ENCODE data around the gene PRSS1. TPM values are rescaled to one million over a fixed set of nuclear protein-coding genes. Genes with fewer than 3 reads are reported as not detected.
A peak's percentile ranks its signal among the peaks of the same experiment; 100 is the strongest.

PRSS1 gene
- total and polyA plus RNA-seq, 2 donors (not counting 3 experiments of a cell fraction or from before 2014, with no cell fraction given) = not detected

GRCh38 chr7:142797391-142798377 is 48.4 kb downstream of the PRSS1 start:
- H3K9me1 ChIP-seq (replicated peaks; ENCODE audit: control insufficient read depth, extremely low read depth, insufficient read depth, low read length) = no peaks in the 10 kb centered on the region
- H3K9ac ChIP-seq (replicated peaks; ENCODE audit: extremely low read depth, insufficient read depth, low read length) = peak overlapping the region; percentile 76
- H2AFZ ChIP-seq (ENCODE audit: low read depth, low read length) = peak overlapping the region; percentile 45
- intact Hi-C loops (cut with micrococcal nuclease) = loop anchor here (5.0 kb wide), 1 partner anchor 85 kb away; no protein-coding TSS in a partner anchor
- no peaks in the 10 kb centered on the region for H4K20me1 ChIP-seq (replicated peaks; ENCODE audit: control insufficient read depth, extremely low read depth, insufficient read depth, low read length)
- FAIRE-seq (peak; percentile 44), DNase-seq (ENCODE audit: low read depth, low spot score) (no peak)
- dilution Hi-C loops (cut with MboI; ENCODE audit: extremely low pct_ligation_motif_present, low sequenced_read_pairs) = no loop called here
- peaks cover 69% of the 10 kb centered on the region for H3K79me2 ChIP-seq (ENCODE audit: control insufficient read depth, insufficient read depth, low read length)
- ChIA-PET CTCF (interaction anchor here (0.7 to 20.4 kb wide), 10 partner anchors 12 to 282 kb away, joined by 3 to 425 read pairs (median 4); no protein-coding TSS in a partner anchor), POLR2A (interaction anchor here (1.3 kb wide), 1 partner anchor 10 kb away, joined by 6 read pairs; no protein-coding TSS in a partner anchor)
- H3K4me3 ChIP-seq (replicated peaks in 1 of 3; ENCODE audit: insufficient read depth in 1 of 3, low read depth in 1 of 3, low read length in 3 of 3) = peak overlapping the region; percentile 62 to 76 (median 69)
- peaks cover 0 to 4% of the 10 kb centered on the region in 2 experiments for H3K36me3 ChIP-seq (ENCODE audit: control insufficient read depth in 2 of 2, extremely low read depth in 1 of 2, insufficient read depth in 2 of 2, low read length in 2 of 2)
- TF ChIP-seq CTCF (IDR thresholded peaks at IDR 0.05; ENCODE audit: extremely low read depth in 1 of 2, insufficient read depth in 1 of 2, low read depth in 1 of 2, low read length in 2 of 2) (no peak), POLR2A (IDR thresholded peaks at IDR 0.05; ENCODE audit: low read depth, low read length) (peak; percentile 15)
- H3K27ac ChIP-seq (ENCODE audit: insufficient read depth, low read depth, low read length) = peak overlapping the region; percentile 63
- peaks cover 28% of the 10 kb centered on the region for H3K4me1 ChIP-seq (ENCODE audit: control insufficient read depth, extremely low read depth, insufficient read depth, low read length)
- TSS peak; percentile 12 for BruUV-seq (replicated peaks)
- no peaks in the 10 kb centered on the region for H3K9me3 ChIP-seq (replicated peaks; ENCODE audit: control insufficient read depth, insufficient read depth, low read length)
- peak overlapping the region; percentile 68 for H3K4me2 ChIP-seq (ENCODE audit: insufficient read depth, low read length)
- H3K27me3 ChIP-seq (ENCODE audit: control insufficient read depth in 2 of 2, insufficient read depth in 2 of 2, low read length in 2 of 2) = no peaks in the 10 kb centered on the region

All from endothelial cell of umbilical vein (primary cell).